Measurements from ENCODE around the gene INPP5D.
A peak's percentile ranks its signal among the peaks of the same experiment; 100 is the strongest.

INPP5D gene

DNA sequence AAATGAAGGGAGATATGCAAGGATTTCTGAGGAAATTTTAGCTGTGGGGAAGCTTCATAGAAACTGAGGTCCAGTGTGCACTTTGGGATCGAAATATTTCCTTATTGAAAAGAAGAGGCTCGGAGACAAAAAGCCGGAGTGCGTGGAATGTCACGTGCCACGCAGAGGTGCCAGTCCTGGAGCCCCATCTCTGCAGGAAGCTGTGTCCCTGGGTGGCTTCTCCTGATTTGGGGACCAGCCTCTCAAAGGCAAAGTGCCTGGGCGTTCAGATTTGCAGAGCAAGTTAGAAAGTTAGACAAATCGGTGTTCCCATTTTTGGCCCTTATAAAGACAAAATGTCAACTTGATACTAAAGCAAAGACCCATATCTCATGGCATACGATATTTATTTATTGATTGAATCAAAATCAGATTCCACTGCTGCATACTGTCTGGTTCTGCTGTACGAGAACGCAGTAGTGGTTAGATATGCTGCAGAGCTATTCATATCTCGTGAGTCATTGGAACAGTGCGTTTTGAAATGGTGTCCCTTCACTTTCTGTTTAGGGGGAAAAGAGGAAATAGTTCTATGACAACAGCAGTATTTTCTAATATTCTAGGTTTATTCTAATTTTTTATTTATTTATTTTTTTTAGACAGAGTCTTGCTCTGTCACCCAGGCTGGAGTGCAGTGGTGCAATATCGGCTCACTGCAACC, 182.2 kb downstream of the INPP5D start:
- H3K9ac ChIP-seq (ENCODE audit: low read length) = no peak overlapping the region
- DNase-seq (ENCODE audit: low read depth) = no peak
- H3K36me3 ChIP-seq (ENCODE audit: control insufficient read depth, insufficient read depth, low read length, severe bottlenecking) = no peaks in the 10 kb centered on the region
- peaks cover 3% of the 10 kb centered on the region for H3K9me3 ChIP-seq (ENCODE audit: control insufficient read depth, low read length)
- no peaks in the 10 kb centered on the region for H3K4me1 ChIP-seq (ENCODE audit: control insufficient read depth, insufficient read depth, low read length)
- H3K4me3 ChIP-seq (ENCODE audit: low read length) = no peak overlapping the region
- H3K27me3 ChIP-seq (replicated peaks; ENCODE audit: control insufficient read depth, insufficient read depth, low read length) = peaks cover 6% of the 10 kb centered on the region

DNA sequence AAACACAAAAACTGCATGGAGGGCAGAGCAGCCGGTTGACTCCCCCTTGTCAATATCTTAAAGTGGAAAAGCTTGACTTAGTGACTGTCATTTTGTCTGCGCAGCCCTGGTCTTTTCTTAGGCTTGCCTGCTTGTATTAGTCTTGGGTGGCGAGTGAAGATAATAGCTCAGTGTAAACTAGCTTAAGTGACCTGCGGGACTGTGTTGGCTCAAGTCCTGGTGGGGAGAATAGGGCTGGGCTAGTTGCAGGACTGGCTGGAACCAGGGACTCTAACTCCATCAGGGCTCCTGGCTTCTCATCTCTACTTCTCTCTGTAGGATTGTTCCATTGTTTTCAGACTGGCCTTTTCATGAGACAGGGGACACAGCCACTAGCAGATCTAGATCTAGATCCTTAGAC, 183.2 kb downstream of the INPP5D start:
- Histone ChIP-seq H3K9ac (ENCODE audit: low read length) (no peak overlapping the region), H3K36me3 (ENCODE audit: control insufficient read depth, insufficient read depth, low read length, severe bottlenecking) (no peaks in the 10 kb centered on the region), H3K4me3 (ENCODE audit: low read length) (no peak overlapping the region), H3K4me1 (ENCODE audit: control insufficient read depth, insufficient read depth, low read length) (no peaks in the 10 kb centered on the region), H3K9me3 (ENCODE audit: control insufficient read depth, low read length) (peaks cover 3% of the 10 kb centered on the region), H3K27me3 (replicated peaks; ENCODE audit: control insufficient read depth, insufficient read depth, low read length) (peaks cover 6% of the 10 kb centered on the region)
- no peak for DNase-seq (ENCODE audit: low read depth)

DNA sequence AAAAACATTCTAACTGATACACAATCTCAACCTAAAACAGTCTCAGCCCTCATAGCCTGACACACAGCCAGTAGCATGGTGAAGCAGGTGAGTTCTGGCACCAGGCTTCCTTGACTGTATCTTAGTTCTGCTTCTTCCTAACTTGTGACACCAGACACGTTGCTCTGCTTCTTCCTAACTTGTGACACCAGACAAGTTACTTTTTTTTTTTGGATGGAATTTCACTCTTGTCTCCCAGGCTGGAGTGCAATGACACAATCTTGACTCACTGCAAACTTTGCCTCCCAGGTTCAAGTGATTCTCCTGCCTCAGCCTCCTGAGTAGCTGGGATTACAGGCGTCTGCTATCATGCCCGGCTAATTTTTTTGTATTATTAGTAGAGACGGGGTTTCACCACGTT, 184.7 kb downstream of the INPP5D start:
- Histone ChIP-seq H3K9ac (ENCODE audit: low read length) (no peak overlapping the region), H3K9me3 (ENCODE audit: control insufficient read depth, low read length) (no peaks in the 10 kb centered on the region), H3K27me3 (replicated peaks; ENCODE audit: control insufficient read depth, insufficient read depth, low read length) (no peaks in the 10 kb centered on the region), H3K36me3 (ENCODE audit: control insufficient read depth, insufficient read depth, low read length, severe bottlenecking) (no peaks in the 10 kb centered on the region), H3K4me3 (ENCODE audit: low read length) (no peak overlapping the region), H3K4me1 (ENCODE audit: control insufficient read depth, insufficient read depth, low read length) (no peaks in the 10 kb centered on the region)
- no peak for DNase-seq (ENCODE audit: low read depth)

DNA sequence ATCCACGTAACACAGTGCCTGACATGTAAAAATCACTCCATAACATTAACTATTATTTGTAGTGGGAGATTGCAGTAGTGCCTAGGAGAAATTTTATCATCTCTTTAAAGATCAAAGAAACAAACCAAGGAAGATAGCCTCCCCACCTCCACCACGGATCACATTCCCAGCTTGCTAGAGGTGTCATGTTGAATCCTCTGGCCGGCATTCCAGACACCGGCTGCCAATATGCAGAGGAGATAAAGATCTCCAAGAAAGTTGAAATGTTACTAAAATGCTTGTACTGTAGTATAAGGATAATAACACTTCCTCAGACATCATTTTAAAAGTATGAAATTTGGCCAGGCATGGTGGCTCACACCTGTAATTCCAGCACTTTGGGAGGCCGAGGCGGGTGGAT, 185.3 kb downstream of the INPP5D start:
- Histone ChIP-seq H3K9me3 (ENCODE audit: control insufficient read depth, low read length) (no peaks in the 10 kb centered on the region), H3K36me3 (ENCODE audit: control insufficient read depth, insufficient read depth, low read length, severe bottlenecking) (no peaks in the 10 kb centered on the region), H3K4me1 (ENCODE audit: control insufficient read depth, insufficient read depth, low read length) (no peaks in the 10 kb centered on the region), H3K27me3 (replicated peaks; ENCODE audit: control insufficient read depth, insufficient read depth, low read length) (no peaks in the 10 kb centered on the region), H3K4me3 (ENCODE audit: low read length) (no peak overlapping the region), H3K9ac (ENCODE audit: low read length) (no peak overlapping the region)
- no peak for DNase-seq (ENCODE audit: low read depth)

DNA sequence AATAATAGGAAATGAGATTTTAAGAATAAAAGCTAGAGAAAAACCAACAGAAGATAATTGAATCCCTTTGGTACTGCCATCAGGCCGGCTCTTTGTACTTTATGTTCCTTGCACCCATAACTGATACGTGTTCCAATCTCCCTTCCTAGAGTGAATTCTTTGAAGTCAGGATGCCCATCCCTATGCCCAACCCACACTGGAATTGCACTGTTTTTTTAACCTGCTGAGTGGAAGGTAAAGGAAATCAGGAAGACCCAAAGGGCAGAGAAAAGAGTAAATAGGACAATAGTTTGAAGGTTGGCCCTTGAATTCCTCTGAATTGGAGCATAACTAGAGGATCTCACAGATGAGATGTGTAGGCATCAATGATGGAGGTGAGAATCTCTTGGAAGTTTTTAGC, 187.0 kb downstream of the INPP5D start:
- H3K27me3 ChIP-seq (replicated peaks; ENCODE audit: control insufficient read depth, insufficient read depth, low read length) = no peaks in the 10 kb centered on the region
- H3K9me3 ChIP-seq (ENCODE audit: control insufficient read depth, low read length) = no peaks in the 10 kb centered on the region
- no peak overlapping the region for H3K4me3 ChIP-seq (ENCODE audit: low read length)
- H3K4me1 ChIP-seq (ENCODE audit: control insufficient read depth, insufficient read depth, low read length) = no peaks in the 10 kb centered on the region
- DNase-seq (ENCODE audit: low read depth) = no peak
- H3K36me3 ChIP-seq (ENCODE audit: control insufficient read depth, insufficient read depth, low read length, severe bottlenecking) = no peaks in the 10 kb centered on the region
- no peak overlapping the region for H3K9ac ChIP-seq (ENCODE audit: low read length)

DNA sequence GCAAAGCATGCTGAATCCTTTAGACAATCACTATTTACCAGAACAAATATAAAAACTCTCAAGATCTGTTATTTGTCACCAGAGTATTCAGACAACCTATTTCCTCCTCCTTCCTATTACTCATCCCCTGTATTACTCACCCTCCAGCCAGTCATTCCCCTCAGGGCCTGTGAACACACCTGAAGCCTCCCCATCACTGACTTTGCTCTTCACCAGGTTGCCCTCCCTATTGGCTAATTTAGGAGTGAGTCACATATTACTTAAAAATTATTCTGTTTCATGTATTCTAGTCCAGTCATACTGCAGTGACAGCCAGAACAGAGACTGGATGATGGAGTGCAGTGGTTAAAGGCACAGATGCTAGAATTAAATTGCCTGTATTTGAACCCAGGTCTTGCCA, 187.6 kb downstream of the INPP5D start:
- Histone ChIP-seq H3K36me3 (ENCODE audit: control insufficient read depth, insufficient read depth, low read length, severe bottlenecking) (no peaks in the 10 kb centered on the region), H3K9ac (ENCODE audit: low read length) (no peak overlapping the region), H3K4me1 (ENCODE audit: control insufficient read depth, insufficient read depth, low read length) (peaks cover 4% of the 10 kb centered on the region), H3K4me3 (ENCODE audit: low read length) (no peak overlapping the region), H3K9me3 (ENCODE audit: control insufficient read depth, low read length) (no peaks in the 10 kb centered on the region), H3K27me3 (replicated peaks; ENCODE audit: control insufficient read depth, insufficient read depth, low read length) (no peaks in the 10 kb centered on the region)
- DNase-seq (ENCODE audit: low read depth) = no peak

DNA sequence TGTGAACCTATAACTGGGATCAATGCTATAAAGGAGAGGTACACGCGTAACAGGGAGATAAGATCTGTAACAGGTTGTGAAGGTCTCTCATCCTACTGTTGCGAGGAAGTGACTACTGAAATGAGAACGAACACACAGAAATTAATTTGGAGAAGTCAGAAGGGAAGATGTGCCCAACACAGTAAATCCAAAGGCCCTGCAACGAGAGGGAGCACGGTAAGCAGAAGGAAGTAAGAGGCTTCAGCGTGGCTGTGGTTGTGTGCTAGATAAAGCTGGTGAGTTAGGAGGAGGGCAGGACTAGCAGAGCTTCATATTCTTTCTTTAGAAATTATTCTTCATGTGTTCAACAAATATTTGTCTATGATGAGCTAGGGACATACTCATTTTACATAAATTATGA, 188.9 kb downstream of the INPP5D start:
- Histone ChIP-seq H3K36me3 (ENCODE audit: control insufficient read depth, insufficient read depth, low read length, severe bottlenecking) (no peaks in the 10 kb centered on the region), H3K9me3 (ENCODE audit: control insufficient read depth, low read length) (no peaks in the 10 kb centered on the region), H3K4me3 (ENCODE audit: low read length) (no peak overlapping the region), H3K9ac (ENCODE audit: low read length) (no peak overlapping the region), H3K27me3 (replicated peaks; ENCODE audit: control insufficient read depth, insufficient read depth, low read length) (no peaks in the 10 kb centered on the region), H3K4me1 (ENCODE audit: control insufficient read depth, insufficient read depth, low read length) (peaks cover 16% of the 10 kb centered on the region)
- no peak for DNase-seq (ENCODE audit: low read depth)

DNA sequence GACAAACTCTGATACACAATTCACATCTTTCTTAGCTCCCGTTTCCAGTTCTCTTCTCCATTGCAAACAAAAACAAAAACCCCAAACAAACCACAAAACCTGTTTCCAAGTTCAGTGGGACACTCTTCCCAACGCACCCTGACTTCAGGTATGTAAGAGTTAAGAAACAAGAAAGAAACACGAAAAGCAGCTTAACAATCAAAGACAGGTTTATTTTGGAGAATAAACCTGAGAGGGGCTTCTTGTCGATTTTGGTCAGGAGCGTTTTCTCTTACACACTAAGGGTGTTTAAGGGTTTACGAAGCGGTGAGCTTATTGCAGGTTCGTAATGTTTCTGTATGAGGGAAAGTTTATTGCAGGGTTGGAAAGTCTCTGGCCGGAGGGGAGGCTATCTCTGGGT, 190.4 kb downstream of the INPP5D start:
- no peaks in the 10 kb centered on the region for H3K9me3 ChIP-seq (ENCODE audit: control insufficient read depth, low read length)
- no peaks in the 10 kb centered on the region for H3K27me3 ChIP-seq (replicated peaks; ENCODE audit: control insufficient read depth, insufficient read depth, low read length)
- peaks cover 16% of the 10 kb centered on the region for H3K4me1 ChIP-seq (ENCODE audit: control insufficient read depth, insufficient read depth, low read length)
- no peak for DNase-seq (ENCODE audit: low read depth)
- no peak overlapping the region for H3K4me3 ChIP-seq (ENCODE audit: low read length)
- H3K9ac ChIP-seq (ENCODE audit: low read length) = peak overlapping the region; percentile 9
- no peaks in the 10 kb centered on the region for H3K36me3 ChIP-seq (ENCODE audit: control insufficient read depth, insufficient read depth, low read length, severe bottlenecking)

DNA sequence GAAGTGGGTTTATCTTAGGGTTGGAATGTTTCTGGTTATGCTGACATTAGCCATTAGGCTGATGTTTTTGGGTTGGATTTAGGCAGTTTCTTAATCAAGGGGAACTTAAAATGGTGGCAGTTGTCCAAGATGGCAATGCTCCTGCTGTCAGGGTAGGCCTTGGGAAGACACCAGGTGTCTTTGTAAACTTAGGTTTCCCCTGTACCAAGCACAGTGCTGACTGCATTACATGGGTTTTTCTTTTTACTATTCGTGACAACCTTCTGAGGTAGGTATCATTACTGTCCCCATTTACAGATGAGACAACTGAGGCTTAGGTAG, 190.8 kb downstream of the INPP5D start:
- Histone ChIP-seq H3K4me1 (ENCODE audit: control insufficient read depth, insufficient read depth, low read length) (peaks cover 16% of the 10 kb centered on the region), H3K36me3 (ENCODE audit: control insufficient read depth, insufficient read depth, low read length, severe bottlenecking) (peaks cover 3% of the 10 kb centered on the region), H3K27me3 (replicated peaks; ENCODE audit: control insufficient read depth, insufficient read depth, low read length) (no peaks in the 10 kb centered on the region), H3K4me3 (ENCODE audit: low read length) (peak overlapping the region; percentile 99), H3K9ac (ENCODE audit: low read length) (peak overlapping the region; percentile 97), H3K9me3 (ENCODE audit: control insufficient read depth, low read length) (no peaks in the 10 kb centered on the region)
- DNase-seq (ENCODE audit: low read depth) = no peak

DNA sequence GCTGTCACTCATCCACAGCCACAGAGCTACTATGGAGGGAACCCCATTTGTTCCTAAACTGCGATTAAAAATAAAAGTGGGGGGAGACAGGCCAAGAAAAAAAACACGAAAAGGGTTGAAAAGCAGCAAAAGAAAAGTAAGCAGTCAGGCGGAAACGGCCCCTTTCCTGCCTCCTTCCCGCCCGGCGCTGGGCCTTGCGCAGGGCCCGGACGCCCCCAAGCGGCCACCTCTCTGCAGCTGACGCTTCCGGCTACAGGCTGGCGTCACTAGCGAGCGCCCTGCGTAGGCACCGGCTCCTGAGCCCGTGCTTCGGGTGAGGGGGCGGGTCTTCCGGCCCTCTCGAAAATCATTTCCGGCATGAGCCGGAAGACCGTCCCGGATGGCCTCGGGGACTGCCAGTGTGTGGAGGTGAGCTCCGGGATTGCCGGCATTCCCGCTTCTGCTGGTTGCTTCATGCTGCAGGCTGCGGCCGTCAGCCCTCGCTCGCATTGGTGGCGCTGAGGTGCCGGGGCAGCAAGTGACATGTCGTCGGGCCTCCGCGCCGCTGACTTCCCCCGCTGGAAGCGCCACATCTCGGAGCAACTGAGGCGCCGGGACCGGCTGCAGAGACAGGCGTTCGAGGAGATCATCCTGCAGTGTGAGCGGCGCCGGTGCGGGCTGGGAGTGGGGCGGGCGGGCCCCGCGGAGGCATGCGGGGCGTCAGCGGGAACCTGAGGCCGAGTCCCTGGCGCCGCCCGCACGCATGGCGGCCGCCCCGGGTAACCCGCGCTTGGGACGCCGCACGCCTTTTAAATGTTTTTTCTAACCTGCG, 191.4 kb downstream of the INPP5D start, which contains the start of gene ATG16L1:
Gene ATG16L1 (plus strand): TSS at position 368 of the 811 bp plus-strand sequence. CDS start 155 bp downstream, at position 523.
- DNase-seq (ENCODE audit: low read depth) = peak; percentile 99
- H3K27me3 ChIP-seq (replicated peaks; ENCODE audit: control insufficient read depth, insufficient read depth, low read length) = no peaks in the 10 kb centered on the region
- H3K9ac ChIP-seq (ENCODE audit: low read length) = peak within 1 kb of the TSS; percentile 97
- H3K4me3 ChIP-seq (ENCODE audit: low read length) = peak within 1 kb of the TSS; percentile 99
- H3K4me1 ChIP-seq (ENCODE audit: control insufficient read depth, insufficient read depth, low read length) = peaks cover 16% of the 10 kb centered on the region
- no peaks in the 10 kb centered on the region for H3K9me3 ChIP-seq (ENCODE audit: control insufficient read depth, low read length)
- peaks cover 9% of the 10 kb centered on the region for H3K36me3 ChIP-seq (ENCODE audit: control insufficient read depth, insufficient read depth, low read length, severe bottlenecking)

DNA sequence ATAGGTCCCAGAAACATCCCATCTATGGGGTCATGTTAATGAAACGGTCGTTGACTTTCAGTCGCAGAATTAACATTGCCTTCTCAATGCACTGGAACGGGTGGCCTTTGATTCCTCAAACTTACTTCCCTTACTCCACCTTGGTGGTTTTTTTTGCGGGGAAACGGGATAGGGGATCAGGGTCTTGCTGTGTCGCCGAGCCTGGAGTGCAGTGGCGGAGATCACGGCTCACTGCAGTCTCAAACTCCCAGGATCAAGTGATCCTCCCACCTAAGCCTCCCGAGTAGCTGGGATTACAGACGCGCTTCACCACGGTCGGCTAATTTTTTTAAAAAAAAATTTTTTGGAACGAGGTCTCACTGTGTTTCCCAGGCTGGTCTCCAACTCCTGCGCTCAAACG, 192.1 kb downstream of the INPP5D start:
- H3K9ac ChIP-seq (ENCODE audit: low read length) = peak overlapping the region; percentile 97
- peak overlapping the region; percentile 99 for H3K4me3 ChIP-seq (ENCODE audit: low read length)
- DNase-seq (ENCODE audit: low read depth) = peak; percentile 33
- H3K36me3 ChIP-seq (ENCODE audit: control insufficient read depth, insufficient read depth, low read length, severe bottlenecking) = peaks cover 13% of the 10 kb centered on the region
- peaks cover 16% of the 10 kb centered on the region for H3K4me1 ChIP-seq (ENCODE audit: control insufficient read depth, insufficient read depth, low read length)
- no peaks in the 10 kb centered on the region for H3K9me3 ChIP-seq (ENCODE audit: control insufficient read depth, low read length)
- H3K27me3 ChIP-seq (replicated peaks; ENCODE audit: control insufficient read depth, insufficient read depth, low read length) = no peaks in the 10 kb centered on the region

All from adipocyte (in vitro differentiated cells).